Activated CD8-positive, alpha-beta T cell treated with anti-CD3 and anti-CD28 coated beads for 36 hours (primary cell): ENCODE measurements around the gene BPIFB2. TPM values are rescaled to one million over a fixed set of nuclear protein-coding genes. Genes with fewer than 3 reads are reported as not detected.

Experiments used
- ATAC-seq: fragments of 200-7000 bp; cut with Tn5 transposase; one replicate; pipeline ENCODE4 v1.10.0; 2021; ENCODE audit warnings: mild to moderate bottlenecking, moderate library complexity
- CTCF ChIA-PET: fragments of 350-600 bp; sonication (Branson Sonifier 250); formaldehyde crosslinking; loops from one replicate; lab custom pipeline; 2021; ENCODE audit warnings: antibody characterized with exemption; lab: Charles Lee
- POLR2A ChIA-PET: fragments of 350-600 bp; sonication (Branson Sonifier 250); formaldehyde crosslinking; loops from one replicate; lab custom pipeline; 2021; ENCODE audit warnings: antibody characterized with exemption; lab: Charles Lee
- DNase-seq: peaks from one replicate; pipeline ENCODE4 v3.0.0-alpha.2; 2020
- H3K27ac Mint-ChIP-seq: one replicate; pipeline ENCODE4 v1.8.0; 2021; ENCODE audit warnings: mild to moderate bottlenecking, mixed read lengths
- H3K27me3 Mint-ChIP-seq: one replicate; pipeline ENCODE4 v1.8.0; 2021; ENCODE audit warnings: mixed read lengths
- H3K36me3 Mint-ChIP-seq: one replicate; pipeline ENCODE4 v1.8.0; 2021; ENCODE audit warnings: low read depth, mixed read lengths
- H3K4me1 Mint-ChIP-seq: one replicate; pipeline ENCODE4 v1.8.0; 2021; ENCODE audit warnings: low read depth, mixed read lengths
- H3K4me3 Mint-ChIP-seq: one replicate; pipeline ENCODE4 v1.8.0; 2021; ENCODE audit warnings: mild to moderate bottlenecking, moderate library complexity, mixed read lengths
- H3K9me3 Mint-ChIP-seq: one replicate; pipeline ENCODE4 v1.8.0; 2021; ENCODE audit warnings: mixed read lengths
- CTCF ChIP-seq: fragments of 200-600 bp; IDR thresholded peaks from one replicate; pipeline ENCODE4 v1.8.0; 2022; ENCODE audit warnings: antibody characterized with exemption, mild to moderate bottlenecking
- intact Hi-C: fragments of 100-400 bp; cut with micrococcal nuclease; formaldehyde crosslinking; loops from one replicate; pipeline ENCODE4 v1.10.0; 2022
- total RNA-seq, 2 experiments: library from RNA; stranded (reverse); gene quantifications; one replicate each; pipeline ENCODE4 v1.2.3, GENCODE V29; 2021

Gene BPIFB2
- total RNA-seq, 2 experiments from 2014 or later, result not detected

GRCh38 chr20:32965115-32965514 is 42.4 kb upstream of the BPIFB2 start:
- H3K27ac Mint-ChIP-seq, result no peak overlapping the region
- no peak overlapping the region for H3K4me3 Mint-ChIP-seq
- POLR2A ChIA-PET, result interaction anchor here (1.1 kb wide), 1 partner anchor 16 kb away, joined by 3 read pairs; no protein-coding TSS in a partner anchor
- DNase-seq (no peak), ATAC-seq (no peak)
- no peaks in the 10 kb centered on the region for H3K27me3 Mint-ChIP-seq
- CTCF ChIA-PET, result no interaction called here
- H3K9me3 Mint-ChIP-seq, result no peaks in the 10 kb centered on the region
- intact Hi-C loops, result no loop called here
- no peak for TF ChIP-seq CTCF
- H3K4me1 Mint-ChIP-seq, result peaks cover 65% of the 10 kb centered on the region
- no peaks in the 10 kb centered on the region for H3K36me3 Mint-ChIP-seq

GRCh38 chr20:32965581-32966373 is 41.7 kb upstream of the BPIFB2 start:
- intact Hi-C loops, result no loop called here
- H3K27me3 Mint-ChIP-seq, result no peaks in the 10 kb centered on the region
- H3K9me3 Mint-ChIP-seq, result no peaks in the 10 kb centered on the region
- TF ChIP-seq CTCF, result no peak
- peaks cover 71% of the 10 kb centered on the region for H3K4me1 Mint-ChIP-seq
- no peak overlapping the region for H3K4me3 Mint-ChIP-seq
- ATAC-seq (peak; percentile 17), DNase-seq (peak; percentile 57)
- H3K27ac Mint-ChIP-seq, result peak overlapping the region; percentile 71
- POLR2A ChIA-PET, result interaction anchor here (0.6 to 2.4 kb wide), 4 partner anchors 8 to 404 kb away, joined by 3 to 7 read pairs (median 4); no protein-coding TSS in a partner anchor
- H3K36me3 Mint-ChIP-seq, result no peaks in the 10 kb centered on the region
- CTCF ChIA-PET, result interaction anchor here (1.2 to 3.7 kb wide), 2 partner anchors 21 to 130 kb away, joined by 3 to 26 read pairs; no protein-coding TSS in a partner anchor

GRCh38 chr20:32966382-32966781 is 41.1 kb upstream of the BPIFB2 start:
- no peak for ATAC-seq
- no peak for TF ChIP-seq CTCF
- no peaks in the 10 kb centered on the region for H3K9me3 Mint-ChIP-seq
- peak overlapping the region; percentile 71 for H3K27ac Mint-ChIP-seq
- H3K4me3 Mint-ChIP-seq, result no peak overlapping the region
- DNase-seq, result no peak
- ChIA-PET POLR2A (interaction anchor here (0.6 to 2.4 kb wide), 5 partner anchors 8 to 403 kb away, joined by 3 to 7 read pairs (median 3); no protein-coding TSS in a partner anchor), CTCF (interaction anchor here (1.2 to 3.7 kb wide), 3 partner anchors 21 to 130 kb away, joined by 3 to 26 read pairs (median 6); no protein-coding TSS in a partner anchor)
- H3K27me3 Mint-ChIP-seq, result no peaks in the 10 kb centered on the region
- H3K4me1 Mint-ChIP-seq, result peaks cover 74% of the 10 kb centered on the region
- H3K36me3 Mint-ChIP-seq, result no peaks in the 10 kb centered on the region
- intact Hi-C loops, result no loop called here

GRCh38 chr20:32966881-32967781 is 40.4 kb upstream of the BPIFB2 start:
- intact Hi-C loops, result no loop called here
- H3K27me3 Mint-ChIP-seq, result no peaks in the 10 kb centered on the region
- no peaks in the 10 kb centered on the region for H3K36me3 Mint-ChIP-seq
- ChIA-PET CTCF (interaction anchor here (0.6 to 3.7 kb wide), 6 partner anchors 19 to 332 kb away, joined by 3 to 26 read pairs (median 4); partner anchors contain the start of gene SUN5), POLR2A (interaction anchor here (0.7 to 2.4 kb wide), 10 partner anchors 9 to 147 kb away, joined by 3 to 12 read pairs (median 4); partner anchors contain the start of gene SUN5)
- DNase-seq (peak; percentile 82), ATAC-seq (peak; percentile 31)
- TF ChIP-seq CTCF, result no peak
- peak overlapping the region; percentile 28 for H3K4me3 Mint-ChIP-seq
- peak overlapping the region; percentile 71 for H3K27ac Mint-ChIP-seq
- H3K9me3 Mint-ChIP-seq, result no peaks in the 10 kb centered on the region
- peaks cover 74% of the 10 kb centered on the region for H3K4me1 Mint-ChIP-seq
